Astrocyte (in vitro differentiated cells and primary cell): Measurements from ENCODE around the gene RTN1.

Experiments
- CTCF ChIP-seq: IDR thresholded peaks from 2 replicates; pipeline ENCODE4 v1.5.1; 2011; ENCODE audit warnings: low read depth, mild to moderate bottlenecking, inconsistent platforms, low read length, moderate library complexity; ENCODE audit not compliant: insufficient read depth
- EZH2 ChIP-seq: IDR thresholded peaks from 2 replicates; pipeline ENCODE4 v1.6.1; 2012; ENCODE audit warnings: mild to moderate bottlenecking, low read length, inconsistent platforms; ENCODE audit not compliant: insufficient read depth

- TF ChIP-seq CTCF (no peak), EZH2 (no peak)
Measured at GRCh38 chr14:59627011-59627520, 243.5 kb downstream of the RTN1 start.
